Sigmoid colon (tissue), 4 donors: ENCODE measurements around the gene ZFYVE19.

Source experiments
- EP300 ChIP-seq, 4 donors: sonication (generic); formaldehyde crosslinking; IDR thresholded peaks; one replicate each; pipeline ENCODE4 v1.6.1; 2017; ENCODE audit warnings: antibody characterized with exemption in 4 of 4
- POLR2A ChIP-seq, 2 donors: fragments of 450-650 bp; IDR thresholded peaks; one replicate each; pipeline ENCODE4 v1.6.1; 2016; ENCODE audit warnings: antibody characterized with exemption in 2 of 2, mild to moderate bottlenecking in 2 of 2, moderate library complexity in 2 of 2
- POLR2AphosphoS5 ChIP-seq, 4 donors: sonication (generic); formaldehyde crosslinking; IDR thresholded peaks; one replicate each; pipeline ENCODE4 v1.6.1; 2017; ENCODE audit warnings: antibody characterized with exemption in 4 of 4
- TF ChIP-seq, protein P1 (sequence below), 4 experiments: fragments of 450-650 bp in 3 of 4; fragments of 200-600 bp in 1 of 4; IDR thresholded peaks; one replicate each; pipeline ENCODE4 v1.5.1; 2016 to 2019; ENCODE audit warnings: antibody characterized with exemption in 4 of 4, mild to moderate bottlenecking in 3 of 4, moderate library complexity in 2 of 4

DNA sequence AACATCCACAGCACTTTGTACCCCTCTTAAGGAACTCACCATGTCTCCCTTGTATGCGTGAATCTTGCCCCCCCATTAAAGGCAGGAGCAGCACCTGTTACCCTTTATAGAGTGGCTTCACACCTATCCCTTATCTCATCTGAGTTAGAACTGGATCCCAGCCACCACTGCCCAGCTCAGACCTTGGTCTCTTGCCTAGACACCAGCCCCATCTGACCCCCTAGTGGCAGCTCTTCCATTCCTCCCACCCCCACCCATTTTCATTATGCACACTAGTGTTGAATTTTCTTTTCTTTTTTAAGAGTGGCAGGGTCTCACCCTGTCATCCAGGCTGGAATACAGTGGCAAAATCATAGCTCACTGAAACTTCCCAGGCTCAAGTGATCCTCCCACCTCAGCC, 3.2 kb upstream of the ZFYVE19 start:
- TF ChIP-seq POLR2A (IDR thresholded peaks at IDR 0.05) (no peak), EP300 (IDR thresholded peaks at IDR 0.05) (no peak), POLR2AphosphoS5 (IDR thresholded peaks at IDR 0.05) (no peak)
- TF ChIP-seq, protein P1, sequence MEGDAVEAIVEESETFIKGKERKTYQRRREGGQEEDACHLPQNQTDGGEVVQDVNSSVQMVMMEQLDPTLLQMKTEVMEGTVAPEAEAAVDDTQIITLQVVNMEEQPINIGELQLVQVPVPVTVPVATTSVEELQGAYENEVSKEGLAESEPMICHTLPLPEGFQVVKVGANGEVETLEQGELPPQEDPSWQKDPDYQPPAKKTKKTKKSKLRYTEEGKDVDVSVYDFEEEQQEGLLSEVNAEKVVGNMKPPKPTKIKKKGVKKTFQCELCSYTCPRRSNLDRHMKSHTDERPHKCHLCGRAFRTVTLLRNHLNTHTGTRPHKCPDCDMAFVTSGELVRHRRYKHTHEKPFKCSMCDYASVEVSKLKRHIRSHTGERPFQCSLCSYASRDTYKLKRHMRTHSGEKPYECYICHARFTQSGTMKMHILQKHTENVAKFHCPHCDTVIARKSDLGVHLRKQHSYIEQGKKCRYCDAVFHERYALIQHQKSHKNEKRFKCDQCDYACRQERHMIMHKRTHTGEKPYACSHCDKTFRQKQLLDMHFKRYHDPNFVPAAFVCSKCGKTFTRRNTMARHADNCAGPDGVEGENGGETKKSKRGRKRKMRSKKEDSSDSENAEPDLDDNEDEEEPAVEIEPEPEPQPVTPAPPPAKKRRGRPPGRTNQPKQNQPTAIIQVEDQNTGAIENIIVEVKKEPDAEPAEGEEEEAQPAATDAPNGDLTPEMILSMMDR (IDR thresholded peaks at IDR 0.05) = no peak
